ENCODE measurements around the gene GPATCH1. TPM values are rescaled to one million over a fixed set of nuclear protein-coding genes. Genes with fewer than 3 reads are reported as not detected.
"Not testable (repeated sequence)": the region's sequence is repeated elsewhere in the genome, so short reads cannot be mapped to it uniquely, and the experiment has no call there.

GPATCH1 gene
- polyA plus RNA-seq, 2 donors, result 4.3 to 5.2 TPM

DNA sequence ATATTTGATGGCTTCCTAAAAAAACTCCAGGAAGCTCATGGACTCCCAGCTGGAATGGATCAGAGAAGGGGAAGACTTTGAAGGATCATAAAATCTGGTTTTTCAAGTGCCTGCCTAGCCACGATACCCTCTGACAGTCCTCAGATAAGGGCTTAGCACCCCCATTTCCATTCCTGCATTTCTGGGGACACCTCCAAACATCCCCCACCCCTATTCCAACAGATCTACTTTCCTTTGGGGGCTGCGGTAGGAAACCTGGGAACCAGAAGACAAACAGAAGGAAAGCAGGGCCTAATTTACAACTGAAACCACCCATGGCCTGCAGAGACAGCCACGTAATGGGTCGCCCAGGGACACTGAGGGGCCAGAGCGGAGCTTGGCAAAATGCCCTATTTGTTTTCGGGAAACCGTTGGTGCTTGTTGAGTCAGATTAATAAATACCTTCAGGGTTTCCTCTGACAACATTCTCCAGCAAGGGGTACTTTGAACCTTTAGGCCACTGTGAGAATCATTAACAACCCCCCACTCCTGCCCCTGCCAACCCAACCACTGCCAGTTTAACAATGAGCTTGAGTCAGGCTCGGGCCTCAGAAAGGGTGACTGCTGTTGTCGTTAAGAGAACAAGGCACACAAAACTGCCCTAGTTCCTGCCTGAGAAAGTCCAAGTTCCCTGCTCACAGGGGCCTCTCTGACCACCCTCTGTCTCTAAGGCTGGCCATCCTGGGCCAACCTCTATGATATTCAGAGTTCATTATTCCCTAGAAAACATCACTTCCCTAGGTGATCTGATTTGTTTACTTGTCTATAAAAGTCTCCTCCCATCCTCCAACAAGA, 39.8 kb upstream of the GPATCH1 start:
- H3K9me3 ChIP-seq (ENCODE audit: control insufficient read depth in 2 of 2, insufficient read depth in 1 of 2, low read depth in 1 of 2, low read length in 1 of 2), result no peaks in the 10 kb centered on the region
- no peak overlapping the region for H3K27ac ChIP-seq (ENCODE audit: low read depth in 2 of 2, low read length in 1 of 2)
- WGBS, 2 donors, result 57 to 61% methylated on average over 9 of the region's 9 CpGs
- no peaks in the 10 kb centered on the region for H3K36me3 ChIP-seq (ENCODE audit: control insufficient read depth in 2 of 2, insufficient read depth in 2 of 2, low read length in 1 of 2)
- no peaks in the 10 kb centered on the region for H3K4me1 ChIP-seq (ENCODE audit: control insufficient read depth in 2 of 2, insufficient read depth in 2 of 2, low read length in 1 of 2)
- no peak overlapping the region for H3K4me3 ChIP-seq (ENCODE audit: low read depth in 1 of 2, low read length in 2 of 2)
- no peaks in the 10 kb centered on the region for H3K27me3 ChIP-seq (ENCODE audit: control insufficient read depth in 1 of 2, insufficient read depth in 2 of 2, low read length in 2 of 2)

DNA sequence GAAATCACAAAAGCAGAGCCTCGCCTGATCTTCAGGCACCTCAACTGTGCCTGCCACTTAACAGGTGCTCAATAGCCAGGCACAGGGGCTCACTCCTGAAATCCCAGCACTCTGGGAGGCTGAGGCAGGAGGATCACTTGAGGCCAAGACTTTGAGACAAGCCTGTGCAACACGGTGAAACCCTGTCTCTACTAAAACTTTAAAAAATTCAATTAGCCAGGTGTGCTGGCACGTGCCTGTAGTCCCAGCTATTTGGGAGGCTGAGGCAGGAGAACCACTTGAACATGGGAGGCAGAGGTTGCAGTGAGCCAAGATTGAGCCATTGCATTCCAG, 39.2 kb upstream of the GPATCH1 start:
- H3K27ac ChIP-seq (ENCODE audit: low read depth in 2 of 2, low read length in 1 of 2); H3K36me3 ChIP-seq (ENCODE audit: control insufficient read depth in 2 of 2, insufficient read depth in 2 of 2, low read length in 1 of 2); H3K9me3 ChIP-seq (ENCODE audit: control insufficient read depth in 2 of 2, insufficient read depth in 1 of 2, low read depth in 1 of 2, low read length in 1 of 2); H3K4me3 ChIP-seq (ENCODE audit: low read depth in 1 of 2, low read length in 2 of 2); H3K4me1 ChIP-seq (ENCODE audit: control insufficient read depth in 2 of 2, insufficient read depth in 2 of 2, low read length in 1 of 2); H3K27me3 ChIP-seq (ENCODE audit: control insufficient read depth in 1 of 2, insufficient read depth in 2 of 2, low read length in 2 of 2): not testable (repeated sequence)
- 84 to 92% methylated on average over 3 of the region's 3 CpGs for WGBS, 2 donors

DNA sequence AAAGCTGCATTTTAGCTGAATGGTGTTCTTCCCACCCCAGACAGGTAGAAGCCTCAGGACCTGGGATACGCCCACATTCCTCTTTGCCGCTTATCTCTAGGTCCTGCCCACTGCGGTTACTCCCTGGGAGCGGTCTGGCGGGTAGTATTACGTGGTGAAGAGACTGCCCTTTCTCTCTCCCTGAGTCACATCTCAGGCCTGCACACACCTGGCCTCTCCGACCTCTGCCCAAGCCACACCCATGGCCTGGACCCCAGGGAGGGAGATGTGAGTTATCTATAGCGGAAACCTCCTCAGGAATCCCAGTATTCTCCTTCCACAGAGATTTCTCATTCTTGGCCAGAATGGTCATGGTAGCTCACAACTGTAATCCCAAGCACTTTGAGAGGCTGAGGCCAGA, 33.6 kb upstream of the GPATCH1 start:
- WGBS, 2 donors, result 50 to 54% methylated on average over 8 of the region's 8 CpGs
- H3K36me3 ChIP-seq (ENCODE audit: control insufficient read depth in 2 of 2, insufficient read depth in 2 of 2, low read length in 1 of 2), result no peaks in the 10 kb centered on the region
- peaks cover 0 to 4% of the 10 kb centered on the region in 2 donors for H3K4me1 ChIP-seq (ENCODE audit: control insufficient read depth in 2 of 2, insufficient read depth in 2 of 2, low read length in 1 of 2)
- no peaks in the 10 kb centered on the region for H3K9me3 ChIP-seq (ENCODE audit: control insufficient read depth in 2 of 2, insufficient read depth in 1 of 2, low read depth in 1 of 2, low read length in 1 of 2)
- H3K4me3 ChIP-seq (ENCODE audit: low read depth in 1 of 2, low read length in 2 of 2), result no peak overlapping the region
- H3K27ac ChIP-seq (ENCODE audit: low read depth in 2 of 2, low read length in 1 of 2), result peak overlapping the region in 1 of 2 donors; percentile 24
- no peaks in the 10 kb centered on the region for H3K27me3 ChIP-seq (ENCODE audit: control insufficient read depth in 1 of 2, insufficient read depth in 2 of 2, low read length in 2 of 2)

DNA sequence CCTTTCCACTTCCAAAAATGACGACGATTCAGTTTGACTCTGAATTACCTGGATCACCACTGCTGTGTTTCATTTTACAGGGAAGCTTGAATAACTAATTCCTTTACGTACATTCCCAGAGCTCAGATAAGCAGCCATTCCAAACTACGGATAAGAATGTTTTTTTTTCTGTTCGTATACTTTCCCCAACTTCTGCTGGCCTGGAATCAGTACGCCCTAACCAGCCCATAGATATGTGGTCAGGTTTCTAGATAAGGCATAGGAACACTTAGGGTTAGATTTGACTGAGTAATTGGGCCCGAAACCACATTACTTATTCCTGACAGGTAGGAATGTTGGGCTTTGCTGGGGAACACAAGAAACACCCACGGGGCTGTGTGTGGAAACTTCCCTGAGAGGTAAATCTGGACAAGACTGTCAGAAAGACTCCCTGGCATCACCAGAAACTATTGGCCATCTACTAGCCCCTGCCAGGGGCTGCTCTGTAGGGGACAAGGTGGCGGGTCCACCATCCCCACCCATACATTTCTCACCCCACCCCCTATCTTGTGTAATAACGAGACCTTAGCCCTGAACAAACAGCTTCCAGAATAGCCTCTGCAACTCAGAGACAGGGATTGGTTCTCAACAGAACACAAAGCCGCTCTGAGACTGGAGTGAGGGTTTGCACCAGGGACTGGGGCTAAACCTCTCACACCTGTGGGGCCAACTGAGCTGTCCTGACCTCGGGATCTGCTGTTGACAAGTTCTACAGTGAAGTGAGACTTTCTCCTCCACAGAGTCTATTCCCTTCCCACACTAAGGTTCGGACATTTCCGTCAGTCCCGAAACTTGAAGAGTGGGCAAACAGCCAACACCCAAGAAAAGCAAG, 31.9 kb upstream of the GPATCH1 start:
- H3K36me3 ChIP-seq (ENCODE audit: control insufficient read depth in 2 of 2, insufficient read depth in 2 of 2, low read length in 1 of 2), result no peaks in the 10 kb centered on the region
- no peak overlapping the region for H3K4me3 ChIP-seq (ENCODE audit: low read depth in 1 of 2, low read length in 2 of 2)
- H3K27me3 ChIP-seq (ENCODE audit: control insufficient read depth in 1 of 2, insufficient read depth in 2 of 2, low read length in 2 of 2), result no peaks in the 10 kb centered on the region
- H3K9me3 ChIP-seq (ENCODE audit: control insufficient read depth in 2 of 2, insufficient read depth in 1 of 2, low read depth in 1 of 2, low read length in 1 of 2), result no peaks in the 10 kb centered on the region
- no peak overlapping the region for H3K27ac ChIP-seq (ENCODE audit: low read depth in 2 of 2, low read length in 1 of 2)
- peaks cover 0 to 4% of the 10 kb centered on the region in 2 donors for H3K4me1 ChIP-seq (ENCODE audit: control insufficient read depth in 2 of 2, insufficient read depth in 2 of 2, low read length in 1 of 2)
- WGBS, 2 donors, result 62 to 80% methylated on average over 15 of the region's 15 CpGs

DNA sequence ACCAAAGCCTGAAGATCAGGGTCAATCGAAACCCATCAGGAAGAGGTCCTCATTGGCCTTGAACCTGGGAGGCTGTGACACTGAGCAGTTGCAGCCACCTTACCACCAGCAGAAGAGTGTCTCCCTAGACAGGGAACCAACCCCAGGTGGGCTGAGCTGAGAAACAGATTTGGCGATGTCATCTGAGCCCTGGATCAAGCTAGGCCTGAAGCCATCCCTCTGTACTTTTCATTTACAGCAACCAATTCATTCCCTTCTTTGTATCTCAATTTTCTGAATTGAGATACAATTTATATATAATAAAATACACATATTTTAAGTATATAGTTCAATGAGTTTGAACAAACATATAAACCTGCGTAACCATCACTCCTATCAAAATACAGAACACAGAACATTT, 30.9 kb upstream of the GPATCH1 start:
- peaks cover 0 to 4% of the 10 kb centered on the region in 2 donors for H3K4me1 ChIP-seq (ENCODE audit: control insufficient read depth in 2 of 2, insufficient read depth in 2 of 2, low read length in 1 of 2)
- H3K9me3 ChIP-seq (ENCODE audit: control insufficient read depth in 2 of 2, insufficient read depth in 1 of 2, low read depth in 1 of 2, low read length in 1 of 2), result no peaks in the 10 kb centered on the region
- 94 to 98% methylated on average over 3 of the region's 3 CpGs for WGBS, 2 donors
- H3K27me3 ChIP-seq (ENCODE audit: control insufficient read depth in 1 of 2, insufficient read depth in 2 of 2, low read length in 2 of 2), result no peaks in the 10 kb centered on the region
- no peak overlapping the region for H3K27ac ChIP-seq (ENCODE audit: low read depth in 2 of 2, low read length in 1 of 2)
- no peaks in the 10 kb centered on the region for H3K36me3 ChIP-seq (ENCODE audit: control insufficient read depth in 2 of 2, insufficient read depth in 2 of 2, low read length in 1 of 2)
- H3K4me3 ChIP-seq (ENCODE audit: low read depth in 1 of 2, low read length in 2 of 2), result no peak overlapping the region

DNA sequence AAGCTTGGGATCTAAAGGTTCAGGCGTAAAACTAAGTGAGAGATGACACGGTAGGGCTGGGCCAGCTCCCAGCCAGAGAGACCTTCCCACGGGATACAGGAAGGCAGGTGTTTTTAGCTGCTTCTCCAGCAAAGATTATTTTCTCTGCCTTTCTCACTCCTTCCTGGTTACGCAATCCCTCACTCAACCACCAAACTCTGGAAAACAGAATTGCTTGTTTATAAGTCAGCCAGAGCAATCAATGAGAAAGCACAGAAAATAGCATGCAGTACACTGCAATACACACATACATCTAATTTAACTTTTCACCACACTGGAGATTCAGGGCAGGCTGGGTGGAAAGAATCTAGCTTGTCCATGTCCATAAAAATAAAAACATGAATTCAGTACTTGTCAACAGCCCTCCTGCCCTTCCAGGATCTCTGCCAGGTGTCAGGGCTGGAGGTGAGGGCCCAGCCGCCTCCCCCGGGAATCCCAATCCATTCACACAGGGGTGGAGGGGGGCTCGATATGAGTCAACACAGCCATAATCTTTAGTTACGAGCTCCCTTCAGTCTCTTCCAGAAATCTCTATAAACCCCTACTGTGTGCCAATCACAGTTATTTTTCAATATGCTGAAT, 28.5 kb upstream of the GPATCH1 start:
- no peak overlapping the region for H3K27ac ChIP-seq (ENCODE audit: low read depth in 2 of 2, low read length in 1 of 2)
- H3K4me1 ChIP-seq (ENCODE audit: control insufficient read depth in 2 of 2, insufficient read depth in 2 of 2, low read length in 1 of 2), result peaks cover 0 to 2% of the 10 kb centered on the region in 2 donors
- H3K9me3 ChIP-seq (ENCODE audit: control insufficient read depth in 2 of 2, insufficient read depth in 1 of 2, low read depth in 1 of 2, low read length in 1 of 2), result no peaks in the 10 kb centered on the region
- H3K27me3 ChIP-seq (ENCODE audit: control insufficient read depth in 1 of 2, insufficient read depth in 2 of 2, low read length in 2 of 2), result no peaks in the 10 kb centered on the region
- WGBS, 2 donors, result 60 to 65% methylated on average over 8 of the region's 8 CpGs
- H3K4me3 ChIP-seq (ENCODE audit: low read depth in 1 of 2, low read length in 2 of 2), result no peak overlapping the region
- H3K36me3 ChIP-seq (ENCODE audit: control insufficient read depth in 2 of 2, insufficient read depth in 2 of 2, low read length in 1 of 2), result no peaks in the 10 kb centered on the region

DNA sequence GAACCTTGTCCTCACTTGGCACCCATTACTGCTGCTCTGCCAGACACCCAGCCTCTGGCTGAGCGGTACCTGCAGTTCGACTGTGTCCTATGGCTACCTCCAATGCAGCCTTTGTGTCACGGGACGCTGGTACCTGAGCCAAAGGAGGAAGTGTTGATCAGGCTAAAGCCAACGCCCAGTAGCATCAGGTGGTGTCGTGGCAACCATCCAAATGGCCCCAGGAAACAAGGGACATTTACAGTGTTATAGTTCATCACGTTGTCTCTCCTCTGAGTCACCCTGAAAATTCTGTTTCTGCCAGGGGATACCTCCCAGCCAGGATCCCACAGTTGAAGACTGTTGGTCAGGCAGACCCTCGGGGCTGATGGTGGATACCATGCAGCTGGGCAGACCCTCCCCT, 26.4 kb upstream of the GPATCH1 start:
- 48 to 50% methylated on average over 8 of the region's 8 CpGs for WGBS, 2 donors
- Histone ChIP-seq H3K27ac (ENCODE audit: low read depth in 2 of 2, low read length in 1 of 2) (no peak overlapping the region), H3K36me3 (ENCODE audit: control insufficient read depth in 2 of 2, insufficient read depth in 2 of 2, low read length in 1 of 2) (no peaks in the 10 kb centered on the region), H3K9me3 (ENCODE audit: control insufficient read depth in 2 of 2, insufficient read depth in 1 of 2, low read depth in 1 of 2, low read length in 1 of 2) (no peaks in the 10 kb centered on the region), H3K27me3 (ENCODE audit: control insufficient read depth in 1 of 2, insufficient read depth in 2 of 2, low read length in 2 of 2) (no peaks in the 10 kb centered on the region), H3K4me1 (ENCODE audit: control insufficient read depth in 2 of 2, insufficient read depth in 2 of 2, low read length in 1 of 2) (no peaks in the 10 kb centered on the region), H3K4me3 (ENCODE audit: low read depth in 1 of 2, low read length in 2 of 2) (no peak overlapping the region)

DNA sequence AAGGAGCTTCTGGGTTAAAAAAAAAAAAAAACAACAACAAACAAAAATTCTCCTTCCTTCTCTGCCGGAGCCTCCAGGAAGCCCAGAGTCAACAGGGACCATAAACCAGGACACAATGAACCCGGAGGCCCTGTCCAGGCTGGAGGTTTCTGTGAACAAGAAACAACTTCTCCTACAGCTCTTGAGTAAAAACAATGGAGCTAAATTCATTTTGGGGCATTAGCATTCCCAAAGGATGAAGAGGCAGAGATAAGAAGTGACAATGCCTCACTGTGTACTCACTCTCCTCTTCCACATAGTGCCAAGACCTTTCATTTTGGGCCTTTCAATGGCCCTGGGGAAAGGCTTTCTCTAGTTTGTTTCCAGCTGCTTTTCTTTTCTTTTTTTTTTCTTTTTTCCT, 25.3 kb upstream of the GPATCH1 start:
- Histone ChIP-seq H3K9me3 (ENCODE audit: control insufficient read depth in 2 of 2, insufficient read depth in 1 of 2, low read depth in 1 of 2, low read length in 1 of 2) (no peaks in the 10 kb centered on the region), H3K4me3 (ENCODE audit: low read depth in 1 of 2, low read length in 2 of 2) (no peak overlapping the region), H3K27me3 (ENCODE audit: control insufficient read depth in 1 of 2, insufficient read depth in 2 of 2, low read length in 2 of 2) (no peaks in the 10 kb centered on the region), H3K4me1 (ENCODE audit: control insufficient read depth in 2 of 2, insufficient read depth in 2 of 2, low read length in 1 of 2) (no peaks in the 10 kb centered on the region), H3K36me3 (ENCODE audit: control insufficient read depth in 2 of 2, insufficient read depth in 2 of 2, low read length in 1 of 2) (no peaks in the 10 kb centered on the region), H3K27ac (ENCODE audit: low read depth in 2 of 2, low read length in 1 of 2) (no peak overlapping the region)
- 39 to 59% methylated on average over 2 of the region's 2 CpGs for WGBS, 2 donors

DNA sequence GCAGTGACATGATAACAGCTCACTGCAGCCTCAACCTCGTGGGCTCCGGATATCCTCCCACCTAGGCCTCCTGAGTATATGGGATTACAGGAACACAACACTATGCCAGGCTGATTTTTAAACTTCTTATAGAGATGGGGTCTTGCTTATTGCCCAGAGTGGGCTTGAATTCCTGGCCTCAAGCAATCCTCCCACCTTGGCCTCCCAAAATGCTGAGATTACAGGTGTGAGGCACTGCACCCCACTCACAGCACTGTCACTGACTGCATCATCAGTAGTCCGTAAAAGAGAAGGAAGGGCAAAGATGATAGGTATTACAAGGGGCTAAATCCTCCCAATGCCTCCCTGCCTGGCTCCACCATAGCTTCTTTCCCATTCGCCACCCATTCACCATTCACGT, 20.4 kb upstream of the GPATCH1 start:
- Histone ChIP-seq H3K27me3 (ENCODE audit: control insufficient read depth in 1 of 2, insufficient read depth in 2 of 2, low read length in 2 of 2) (peaks cover 0 to 3% of the 10 kb centered on the region in 2 donors), H3K27ac (ENCODE audit: low read depth in 2 of 2, low read length in 1 of 2) (no peak overlapping the region), H3K36me3 (ENCODE audit: control insufficient read depth in 2 of 2, insufficient read depth in 2 of 2, low read length in 1 of 2) (no peaks in the 10 kb centered on the region), H3K4me1 (ENCODE audit: control insufficient read depth in 2 of 2, insufficient read depth in 2 of 2, low read length in 1 of 2) (peaks cover 3 to 5% of the 10 kb centered on the region in 2 donors), H3K4me3 (ENCODE audit: low read depth in 1 of 2, low read length in 2 of 2) (no peak overlapping the region), H3K9me3 (ENCODE audit: control insufficient read depth in 2 of 2, insufficient read depth in 1 of 2, low read depth in 1 of 2, low read length in 1 of 2) (no peaks in the 10 kb centered on the region)
- 83 to 89% methylated on average over 5 of the region's 5 CpGs for WGBS, 2 donors
